ENCODE results near the gene LPP. TPM values are rescaled to one million over a fixed set of nuclear protein-coding genes. Genes with fewer than 3 reads are reported as not detected.

Gene LPP
- total RNA-seq, 3 donors from 2014 or later = 262 to 816 (median 325) TPM

GRCh38 chr3:188752850-188753249 is 598.9 kb downstream of the LPP start:
- intact Hi-C loops (cut with DNase I, micrococcal nuclease) = no loop called here
- no peak overlapping the region for H3K4me3 ChIP-seq
- ATAC-seq (no peak), DNase-seq (no peak)
- H3K9me3 ChIP-seq = no peaks in the 10 kb centered on the region
- H3K36me3 ChIP-seq (ENCODE audit: low read depth) = no peaks in the 10 kb centered on the region
- TF ChIP-seq CTCF (IDR thresholded peaks at IDR 0.05) = no peak
- H3K4me1 ChIP-seq (ENCODE audit: low read depth) = no peaks in the 10 kb centered on the region

- intact Hi-C loops (cut with DNase I, micrococcal nuclease) = no loop called here
- DNase-seq = no peak
- ATAC-seq = no peak
- Histone ChIP-seq H3K9me3 (no peaks in the 10 kb centered on the region), H3K4me1 (ENCODE audit: low read depth) (no peaks in the 10 kb centered on the region), H3K4me3 (no peak overlapping the region), H3K36me3 (ENCODE audit: low read depth) (no peaks in the 10 kb centered on the region)
- no peak for TF ChIP-seq CTCF (IDR thresholded peaks at IDR 0.05)
Measured at GRCh38 chr3:188754267-188754666, 600.3 kb downstream of the LPP start.

GRCh38 chr3:188756241-188756640 is 602.3 kb downstream of the LPP start:
- Histone ChIP-seq H3K9me3 (no peaks in the 10 kb centered on the region), H3K36me3 (ENCODE audit: low read depth) (no peaks in the 10 kb centered on the region), H3K4me1 (ENCODE audit: low read depth) (no peaks in the 10 kb centered on the region), H3K4me3 (no peak overlapping the region)
- TF ChIP-seq CTCF (IDR thresholded peaks at IDR 0.05) = no peak
- intact Hi-C loops (cut with DNase I, micrococcal nuclease) = no loop called here
- no peak for ATAC-seq
- no peak for DNase-seq

GRCh38 chr3:188759336-188760005 is 605.5 kb downstream of the LPP start:
- Histone ChIP-seq H3K9me3 (no peaks in the 10 kb centered on the region), H3K36me3 (ENCODE audit: low read depth) (no peaks in the 10 kb centered on the region), H3K4me1 (ENCODE audit: low read depth) (no peaks in the 10 kb centered on the region), H3K4me3 (no peak overlapping the region)
- no peak for ATAC-seq
- no peak for DNase-seq
- no peak for TF ChIP-seq CTCF (IDR thresholded peaks at IDR 0.05)
- intact Hi-C loops (cut with DNase I, micrococcal nuclease) = no loop called here

GRCh38 chr3:188760408-188760807 is 606.5 kb downstream of the LPP start:
- ATAC-seq = no peak
- H3K4me3 ChIP-seq = no peak overlapping the region
- no peaks in the 10 kb centered on the region for H3K4me1 ChIP-seq (ENCODE audit: low read depth)
- H3K9me3 ChIP-seq = no peaks in the 10 kb centered on the region
- no peaks in the 10 kb centered on the region for H3K36me3 ChIP-seq (ENCODE audit: low read depth)
- intact Hi-C loops (cut with DNase I, micrococcal nuclease) = no loop called here
- no peak for DNase-seq
- no peak for TF ChIP-seq CTCF (IDR thresholded peaks at IDR 0.05)

DNA sequence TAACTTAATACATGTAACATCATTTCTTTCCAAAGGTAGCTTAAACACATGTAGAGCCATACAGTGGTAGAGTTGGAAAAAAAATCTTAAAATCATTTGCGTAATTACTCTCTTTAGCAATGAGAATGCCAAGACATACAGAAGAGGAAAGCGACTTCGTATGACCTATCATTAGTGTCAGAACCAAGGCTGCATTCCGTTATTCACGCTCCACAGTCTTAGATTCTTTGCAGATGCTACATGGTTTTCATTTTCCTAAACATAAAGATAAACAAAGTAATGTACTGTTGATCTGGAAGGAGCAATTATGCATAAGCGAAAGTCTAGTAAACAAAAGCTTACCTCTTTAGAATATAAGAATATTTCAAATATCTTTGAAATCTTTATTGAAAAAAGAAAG is 607.5 kb downstream of the LPP start:
- no peak for TF ChIP-seq CTCF (IDR thresholded peaks at IDR 0.05)
- no peak for DNase-seq
- no peaks in the 10 kb centered on the region for H3K36me3 ChIP-seq (ENCODE audit: low read depth)
- H3K9me3 ChIP-seq = no peaks in the 10 kb centered on the region
- intact Hi-C loops (cut with DNase I, micrococcal nuclease) = no loop called here
- ATAC-seq = no peak
- H3K4me1 ChIP-seq (ENCODE audit: low read depth) = no peaks in the 10 kb centered on the region
- no peak overlapping the region for H3K4me3 ChIP-seq
